Stomach smooth muscle (tissue), 2 donors: ENCODE results near the gene TMEM245.

Source experiments
- H3K27ac ChIP-seq: one replicate; pipeline ENCODE4 v1.7.0; 2013; ENCODE audit warnings: mild to moderate bottlenecking, low read length, inconsistent platforms
- H3K27me3 ChIP-seq, 2 donors: one replicate each; pipeline ENCODE4 v1.7.0; 2013; ENCODE audit warnings: low read length in 2 of 2; ENCODE audit not compliant: insufficient read depth in 2 of 2, control insufficient read depth in 1 of 2
- H3K36me3 ChIP-seq, 2 donors: one replicate each; pipeline ENCODE4 v1.7.0; 2013; ENCODE audit warnings: low read length in 2 of 2; ENCODE audit not compliant: control insufficient read depth in 2 of 2, insufficient read depth in 2 of 2
- H3K4me1 ChIP-seq: one replicate; pipeline ENCODE4 v1.7.0; 2013; ENCODE audit warnings: low read length; ENCODE audit not compliant: control insufficient read depth, insufficient read depth
- H3K4me3 ChIP-seq, 2 donors: one replicate each; pipeline ENCODE4 v1.7.0; 2013; ENCODE audit warnings: low read length in 2 of 2
- H3K9ac ChIP-seq, 2 donors: one replicate each; pipeline ENCODE4 v1.7.0; 2013; ENCODE audit warnings: low read length in 2 of 2, mild to moderate bottlenecking in 1 of 2
- H3K9me3 ChIP-seq, 2 donors: one replicate each; pipeline ENCODE4 v1.7.0; 2013; ENCODE audit warnings: low read length in 2 of 2; ENCODE audit not compliant: control insufficient read depth in 2 of 2
- donor health status: healthy.
- donor health status: Pancreatic carcinoma.

TMEM245 gene

DNA sequence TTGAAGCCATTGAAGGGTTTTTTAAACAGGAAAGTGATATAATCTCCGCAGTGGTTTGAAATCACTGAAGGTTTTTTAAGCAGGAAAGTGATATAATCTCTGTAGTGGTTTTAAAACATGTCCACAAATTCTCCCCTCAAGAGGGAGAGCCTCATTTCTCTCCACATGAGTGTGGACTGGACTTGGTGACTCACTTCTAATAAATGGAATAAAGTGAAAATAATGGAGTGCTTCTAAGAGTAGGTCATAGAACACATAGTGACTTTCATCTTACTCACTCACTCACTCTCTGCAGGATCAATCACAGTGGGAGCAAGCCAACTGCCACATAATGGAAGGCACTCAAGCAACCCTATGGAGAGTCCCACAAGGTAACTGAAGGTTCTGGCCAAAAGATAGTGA is 118.5 kb downstream of the TMEM245 start:
- H3K4me1 ChIP-seq, result no peaks in the 10 kb centered on the region
- no peak overlapping the region for H3K4me3 ChIP-seq
- peaks cover 0 to 3% of the 10 kb centered on the region in 2 donors for H3K9me3 ChIP-seq
- no peaks in the 10 kb centered on the region for H3K27me3 ChIP-seq
- no peak overlapping the region for H3K27ac ChIP-seq
- no peaks in the 10 kb centered on the region for H3K36me3 ChIP-seq
- no peak overlapping the region for H3K9ac ChIP-seq

- Histone ChIP-seq H3K4me3 (no peak overlapping the region), H3K27me3 (no peaks in the 10 kb centered on the region), H3K9ac (no peak overlapping the region), H3K9me3 (no peaks in the 10 kb centered on the region), H3K4me1 (no peaks in the 10 kb centered on the region), H3K36me3 (peaks cover under 1 to 2% of the 10 kb centered on the region in 2 donors), H3K27ac (no peak overlapping the region)
Measured at GRCh38 chr9:108997112-108997511, 122.6 kb downstream of the TMEM245 start.

- H3K27ac ChIP-seq, result no peak overlapping the region
- H3K4me3 ChIP-seq, result no peak overlapping the region
- H3K9ac ChIP-seq, result no peak overlapping the region
Measured at GRCh38 chr9:108996643-108997042, 123.1 kb downstream of the TMEM245 start.

DNA sequence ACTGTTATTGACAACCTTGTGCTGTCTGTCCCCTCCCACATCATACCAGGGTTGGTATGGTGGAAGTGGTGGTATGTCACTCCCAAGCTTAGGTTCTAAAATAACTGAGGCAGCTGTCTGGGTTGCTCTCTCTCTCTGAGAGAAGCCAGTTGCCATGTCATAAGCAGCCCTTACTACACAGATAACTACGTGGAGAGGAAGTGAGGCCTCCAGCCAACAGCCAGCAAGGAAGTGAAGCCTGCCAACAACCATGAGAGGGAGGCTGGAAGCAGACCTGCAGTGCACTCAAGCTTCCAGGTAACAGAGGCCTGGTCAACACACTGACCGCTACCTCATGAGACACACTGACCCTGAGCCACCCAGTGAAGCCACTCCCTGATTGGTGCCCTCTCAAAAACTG is 125.1 kb downstream of the TMEM245 start:
- no peak overlapping the region for H3K27ac ChIP-seq
- no peak overlapping the region for H3K9ac ChIP-seq
- H3K9me3 ChIP-seq, result no peaks in the 10 kb centered on the region
- H3K4me3 ChIP-seq, result no peak overlapping the region
- H3K4me1 ChIP-seq, result no peaks in the 10 kb centered on the region
- peaks cover 2 to 16% of the 10 kb centered on the region in 2 donors for H3K36me3 ChIP-seq
- H3K27me3 ChIP-seq, result no peaks in the 10 kb centered on the region

More at GRCh38 chr9:108996643-108997042, 123.1 kb downstream of the TMEM245 start:
- Histone ChIP-seq H3K27me3 (no peaks in the 10 kb centered on the region), H3K4me1 (no peaks in the 10 kb centered on the region), H3K9me3 (no peaks in the 10 kb centered on the region), H3K36me3 (peaks cover 2 to 6% of the 10 kb centered on the region in 2 donors)

DNA sequence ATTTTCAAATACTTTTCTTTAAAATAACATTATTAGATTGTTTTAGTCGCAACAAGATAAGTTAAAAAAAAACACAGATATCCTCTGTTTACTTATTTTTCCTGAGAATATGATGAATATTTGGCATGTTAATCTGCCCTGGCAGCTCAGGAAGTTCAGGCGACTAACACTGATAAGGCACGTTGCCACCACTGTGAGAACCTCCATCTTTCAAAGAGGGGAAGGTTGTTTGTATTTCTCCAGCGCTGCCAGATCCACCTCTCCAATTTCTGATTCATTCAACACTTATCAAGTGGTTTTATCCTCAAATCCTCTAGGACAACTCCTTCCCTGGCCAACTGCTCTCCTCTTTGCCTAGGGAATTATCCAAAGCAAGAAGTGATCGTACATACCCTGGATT is 128.3 kb downstream of the TMEM245 start:
- no peaks in the 10 kb centered on the region for H3K4me1 ChIP-seq
- no peak overlapping the region for H3K9ac ChIP-seq
- no peak overlapping the region for H3K27ac ChIP-seq
- H3K9me3 ChIP-seq, result no peaks in the 10 kb centered on the region
- peaks cover 2 to 16% of the 10 kb centered on the region in 2 donors for H3K36me3 ChIP-seq
- no peaks in the 10 kb centered on the region for H3K27me3 ChIP-seq
- H3K4me3 ChIP-seq, result no peak overlapping the region

- Histone ChIP-seq H3K36me3 (peaks cover 0 to 2% of the 10 kb centered on the region in 2 donors), H3K27me3 (no peaks in the 10 kb centered on the region)
Measured at GRCh38 chr9:108983885-108984284, 135.9 kb downstream of the TMEM245 start.

GRCh38 chr9:108980893-108981292 is 138.9 kb downstream of the TMEM245 start:
- H3K27me3 ChIP-seq, result no peaks in the 10 kb centered on the region
- H3K36me3 ChIP-seq, result peaks cover 0 to 4% of the 10 kb centered on the region in 2 donors

More at GRCh38 chr9:108983885-108984284, 135.9 kb downstream of the TMEM245 start:
- Histone ChIP-seq H3K9me3 (no peaks in the 10 kb centered on the region), H3K4me1 (peaks cover 6% of the 10 kb centered on the region), H3K4me3 (no peak overlapping the region), H3K27ac (no peak overlapping the region), H3K9ac (no peak overlapping the region)

DNA sequence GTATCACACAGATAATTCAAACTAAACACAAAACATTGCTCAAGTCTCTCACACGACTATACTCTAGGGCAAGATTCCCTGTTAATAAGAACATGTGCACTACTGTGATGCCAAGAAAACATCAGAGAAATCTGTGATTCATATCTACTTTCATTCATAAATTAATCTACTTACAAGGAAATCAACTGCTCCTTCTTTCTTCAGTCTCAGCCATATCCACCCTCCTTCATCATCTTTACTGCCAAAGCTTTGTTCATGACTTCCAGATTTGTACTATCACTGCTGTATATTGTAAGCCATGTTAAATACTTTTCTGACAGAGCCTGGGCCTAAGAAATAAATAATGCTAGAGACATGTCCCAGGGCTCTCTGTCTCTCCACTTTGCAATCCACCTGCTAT is 141.5 kb downstream of the TMEM245 start:
- Histone ChIP-seq H3K27ac (peak overlapping the region; percentile 70), H3K9me3 (no peaks in the 10 kb centered on the region), H3K4me3 (no peak overlapping the region), H3K4me1 (peaks cover 21% of the 10 kb centered on the region), H3K36me3 (peaks cover 4% of the 10 kb centered on the region in 2 donors), H3K9ac (no peak overlapping the region), H3K27me3 (no peaks in the 10 kb centered on the region)

More at GRCh38 chr9:108980893-108981292, 138.9 kb downstream of the TMEM245 start:
- no peak overlapping the region for H3K9ac ChIP-seq
- no peak overlapping the region for H3K4me3 ChIP-seq
- H3K4me1 ChIP-seq, result peaks cover 17% of the 10 kb centered on the region
- H3K27ac ChIP-seq, result no peak overlapping the region
- no peaks in the 10 kb centered on the region for H3K9me3 ChIP-seq

DNA sequence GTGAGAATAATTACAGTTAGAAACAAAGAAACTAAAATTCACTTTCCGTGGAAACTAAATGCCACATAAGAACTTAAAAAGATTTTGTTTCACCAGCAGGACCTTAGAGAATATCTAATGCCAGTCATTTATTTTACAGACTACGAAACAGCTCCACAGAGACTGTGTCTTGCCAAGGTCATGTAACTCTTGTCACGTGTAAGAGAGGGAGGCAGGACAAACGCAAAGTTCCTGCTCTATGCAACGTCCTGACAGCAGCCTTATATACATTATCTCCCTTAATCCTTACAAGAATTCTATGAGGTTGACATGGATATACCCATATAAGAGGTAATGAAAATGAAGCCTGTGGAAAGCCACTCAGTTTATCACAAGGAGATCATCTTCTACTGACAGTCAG is 145.9 kb downstream of the TMEM245 start:
- no peak overlapping the region for H3K9ac ChIP-seq
- peaks cover 22% of the 10 kb centered on the region for H3K4me1 ChIP-seq
- no peak overlapping the region for H3K4me3 ChIP-seq
- H3K9me3 ChIP-seq, result no peaks in the 10 kb centered on the region
- H3K27ac ChIP-seq, result no peak overlapping the region
- H3K27me3 ChIP-seq, result no peaks in the 10 kb centered on the region
- H3K36me3 ChIP-seq, result peaks cover 8 to 9% of the 10 kb centered on the region in 2 donors

DNA sequence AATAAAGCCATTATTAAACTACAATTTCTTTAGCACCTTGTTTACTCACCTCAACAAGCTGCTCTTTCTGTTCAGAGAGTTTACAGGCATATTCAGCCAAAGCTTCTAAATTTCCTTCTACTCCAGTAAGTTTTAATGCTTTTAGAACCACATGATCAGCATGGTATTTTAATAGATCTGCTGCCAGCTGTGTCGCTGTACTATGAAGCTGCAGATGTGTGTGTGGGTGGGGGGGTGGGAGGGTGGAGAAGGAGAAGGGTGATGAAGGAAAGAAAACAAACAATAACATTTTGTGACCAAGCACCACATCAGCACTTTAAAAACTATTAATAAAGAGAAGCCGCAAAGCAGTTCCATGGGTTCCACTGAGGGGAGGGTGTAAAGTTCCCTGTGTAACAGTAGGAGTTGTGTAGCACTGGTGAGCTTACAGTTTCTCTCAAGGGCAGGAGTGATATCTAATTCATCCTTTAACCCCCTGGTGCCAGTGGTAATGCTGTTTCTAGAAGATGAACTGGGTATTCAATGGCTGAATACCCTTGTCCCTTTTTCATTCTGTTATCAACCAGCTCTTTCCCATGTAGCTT is 147.0 kb downstream of the TMEM245 start:
- Histone ChIP-seq H3K4me1 (peaks cover 24% of the 10 kb centered on the region), H3K9me3 (no peaks in the 10 kb centered on the region), H3K36me3 (peaks cover 8 to 9% of the 10 kb centered on the region in 2 donors), H3K27me3 (no peaks in the 10 kb centered on the region), H3K27ac (peak overlapping the region; percentile 24), H3K9ac (no peak overlapping the region), H3K4me3 (no peak overlapping the region)

- Histone ChIP-seq H3K9ac (no peak overlapping the region), H3K27ac (peak overlapping the region; percentile 24), H3K27me3 (no peaks in the 10 kb centered on the region), H3K36me3 (peaks cover 8 to 9% of the 10 kb centered on the region in 2 donors), H3K9me3 (no peaks in the 10 kb centered on the region), H3K4me1 (peaks cover 23% of the 10 kb centered on the region), H3K4me3 (no peak overlapping the region)
Measured at GRCh38 chr9:108972186-108972585, 147.6 kb downstream of the TMEM245 start.
